Brain microvascular endothelial cell (primary cell): ENCODE results near the gene ADGRA3.

Experiments
- DNase-seq: peaks from one replicate; pipeline ENCODE4 v3.0.0-alpha.2; 2020
- H3K27ac ChIP-seq: fragments of 250-450 bp; sonication (Bioruptor Pico); 2 replicates; pipeline ENCODE4 v1.5.1; 2020; ENCODE audit warnings: mild to moderate bottlenecking, moderate library complexity
- H3K27me3 ChIP-seq: fragments of 250-450 bp; sonication (Bioruptor Pico); replicated peaks from 2 replicates; pipeline ENCODE4 v1.5.1; 2020; ENCODE audit warnings: mild to moderate bottlenecking
- H3K36me3 ChIP-seq: fragments of 250-450 bp; sonication (Bioruptor Pico); replicated peaks from 2 replicates; pipeline ENCODE4 v1.5.1; 2020; ENCODE audit warnings: mild to moderate bottlenecking
- H3K4me3 ChIP-seq: 2 replicates; pipeline ENCODE4 v1.5.1; 2011; ENCODE audit warnings: low read depth, mild to moderate bottlenecking, control low read depth, low read length, moderate library complexity
- CTCF ChIP-seq: IDR thresholded peaks from 2 replicates; pipeline ENCODE4 v1.5.1; 2011; ENCODE audit warnings: low read depth, mild to moderate bottlenecking, moderate library complexity, low read length, control low read depth, inconsistent platforms; ENCODE audit errors: missing control alignments
- in situ Hi-C: cut with HindIII; loops from 2 replicates; pipeline ENCODE4 v1.10.0; 2017; ENCODE audit warnings: low sequenced_read_pairs, low pct_ligation_motif_present

ADGRA3 gene

GRCh38 chr4:22532117-22532516, 16.3 kb upstream of the ADGRA3 start:
- no peak overlapping the region for H3K4me3 ChIP-seq
- in situ Hi-C loops: no loop called here
- H3K27ac ChIP-seq: no peak overlapping the region
- no peak for TF ChIP-seq CTCF
- no peaks in the 10 kb centered on the region for H3K27me3 ChIP-seq
- DNase-seq: no peak
- no peaks in the 10 kb centered on the region for H3K36me3 ChIP-seq

GRCh38 chr4:22531311-22532019, 15.6 kb upstream of the ADGRA3 start:
- no peak for TF ChIP-seq CTCF
- Histone ChIP-seq H3K36me3 (no peaks in the 10 kb centered on the region), H3K4me3 (no peak overlapping the region), H3K27me3 (no peaks in the 10 kb centered on the region), H3K27ac (no peak overlapping the region)
- in situ Hi-C loops: no loop called here
- DNase-seq: no peak

GRCh38 chr4:22524895-22525294, 9.0 kb upstream of the ADGRA3 start:
- no peak for DNase-seq

GRCh38 chr4:22522706-22523501, 7.0 kb upstream of the ADGRA3 start:
- no peak for DNase-seq
- H3K27ac ChIP-seq: no peak overlapping the region
- TF ChIP-seq CTCF: no peak
- no peaks in the 10 kb centered on the region for H3K36me3 ChIP-seq
- no peak overlapping the region for H3K4me3 ChIP-seq
- no peaks in the 10 kb centered on the region for H3K27me3 ChIP-seq
- in situ Hi-C loops: no loop called here

More at GRCh38 chr4:22524895-22525294, 9.0 kb upstream of the ADGRA3 start:
- H3K36me3 ChIP-seq: no peaks in the 10 kb centered on the region
- TF ChIP-seq CTCF: no peak
- no peaks in the 10 kb centered on the region for H3K27me3 ChIP-seq
- no peak overlapping the region for H3K27ac ChIP-seq
- in situ Hi-C loops: no loop called here
- H3K4me3 ChIP-seq: no peak overlapping the region

GRCh38 chr4:22522206-22522605, 6.3 kb upstream of the ADGRA3 start:
- H3K27ac ChIP-seq: no peak overlapping the region
- no peaks in the 10 kb centered on the region for H3K27me3 ChIP-seq
- peak; percentile 6 for DNase-seq
- in situ Hi-C loops: no loop called here
- H3K36me3 ChIP-seq: no peaks in the 10 kb centered on the region
- no peak overlapping the region for H3K4me3 ChIP-seq
- no peak for TF ChIP-seq CTCF
